Measurements from ENCODE around the gene CXXC1. TPM values are rescaled to one million over a fixed set of nuclear protein-coding genes. Genes with fewer than 3 reads are reported as not detected.
A peak's percentile ranks its signal among the peaks of the same experiment; 100 is the strongest.
"Not testable (repeated sequence)": the region's sequence is repeated elsewhere in the genome, so short reads cannot be mapped to it uniquely, and the experiment has no call there.

The CXXC1 gene
- total RNA-seq, 3 donors from 2014 or later (not counting 1 experiment from before 2014, with no cell fraction given): 146 to 173 (median 153) TPM

GRCh38 chr18:50311650-50312049, 24.2 kb upstream of the CXXC1 start:
- DNase-seq (no peak), ATAC-seq (no peak)
- Mint-ChIP-seq H3K36me3 (no peaks in the 10 kb centered on the region), H3K9me3 (no peaks in the 10 kb centered on the region), H3K4me3 (no peak overlapping the region), H3K27me3 (ENCODE audit: low read depth in 2 of 2) (peaks cover 24 to 29% of the 10 kb centered on the region in 2 donors), H3K4me1 (peaks cover 11 to 17% of the 10 kb centered on the region in 2 donors), H3K27ac (no peak overlapping the region)
- TF ChIP-seq, protein P1, sequence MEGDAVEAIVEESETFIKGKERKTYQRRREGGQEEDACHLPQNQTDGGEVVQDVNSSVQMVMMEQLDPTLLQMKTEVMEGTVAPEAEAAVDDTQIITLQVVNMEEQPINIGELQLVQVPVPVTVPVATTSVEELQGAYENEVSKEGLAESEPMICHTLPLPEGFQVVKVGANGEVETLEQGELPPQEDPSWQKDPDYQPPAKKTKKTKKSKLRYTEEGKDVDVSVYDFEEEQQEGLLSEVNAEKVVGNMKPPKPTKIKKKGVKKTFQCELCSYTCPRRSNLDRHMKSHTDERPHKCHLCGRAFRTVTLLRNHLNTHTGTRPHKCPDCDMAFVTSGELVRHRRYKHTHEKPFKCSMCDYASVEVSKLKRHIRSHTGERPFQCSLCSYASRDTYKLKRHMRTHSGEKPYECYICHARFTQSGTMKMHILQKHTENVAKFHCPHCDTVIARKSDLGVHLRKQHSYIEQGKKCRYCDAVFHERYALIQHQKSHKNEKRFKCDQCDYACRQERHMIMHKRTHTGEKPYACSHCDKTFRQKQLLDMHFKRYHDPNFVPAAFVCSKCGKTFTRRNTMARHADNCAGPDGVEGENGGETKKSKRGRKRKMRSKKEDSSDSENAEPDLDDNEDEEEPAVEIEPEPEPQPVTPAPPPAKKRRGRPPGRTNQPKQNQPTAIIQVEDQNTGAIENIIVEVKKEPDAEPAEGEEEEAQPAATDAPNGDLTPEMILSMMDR (IDR thresholded peaks at IDR 0.05): no peak
- Histone ChIP-seq H3K27me3 (ENCODE audit: control insufficient read depth, insufficient read depth, low read length) (peaks cover 3% of the 10 kb centered on the region), H3K4me1 (ENCODE audit: control insufficient read depth, insufficient read depth, low read length) (peaks cover 16% of the 10 kb centered on the region), H3K36me3 (ENCODE audit: control insufficient read depth, insufficient read depth, low read length) (no peaks in the 10 kb centered on the region), H3K4me3 (ENCODE audit: low read length) (no peak overlapping the region), H3K27ac (ENCODE audit: low read length) (no peak overlapping the region), H3K9me3 (ENCODE audit: control insufficient read depth, insufficient read depth, low read length) (no peaks in the 10 kb centered on the region)
- intact Hi-C loops (cut with micrococcal nuclease): no loop called here
- 89% methylated on average over 3 of the region's 3 CpGs for WGBS (ENCODE audit: insufficient coverage)

DNA sequence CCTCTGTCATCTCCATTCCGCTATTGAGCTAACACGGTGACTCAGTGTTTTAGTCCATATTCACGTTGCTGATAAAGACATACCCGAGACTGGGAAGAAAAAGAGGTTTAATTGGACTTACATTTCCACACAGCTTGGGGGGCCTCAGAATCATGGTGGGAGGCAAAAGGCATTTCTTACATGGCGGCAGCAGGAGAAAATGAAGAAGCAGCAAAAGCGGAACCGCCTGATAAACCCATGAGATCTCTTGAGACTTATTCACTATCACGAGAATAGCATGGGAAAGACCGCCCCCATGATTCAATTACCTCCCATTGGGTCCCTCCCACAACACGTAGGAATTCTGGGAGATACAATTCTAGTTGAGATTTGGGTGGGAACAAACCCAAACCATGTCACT, 22.6 kb upstream of the CXXC1 start:
- intact Hi-C loops (cut with micrococcal nuclease): no loop called here
- peaks cover 16% of the 10 kb centered on the region for H3K4me1 ChIP-seq (ENCODE audit: control insufficient read depth, insufficient read depth, low read length)
- peaks cover 11 to 17% of the 10 kb centered on the region in 2 donors for H3K4me1 Mint-ChIP-seq
- H3K36me3 Mint-ChIP-seq: peaks cover 4% of the 10 kb centered on the region
- TF ChIP-seq, protein P1 (IDR thresholded peaks at IDR 0.05): no peak
- H3K27me3 Mint-ChIP-seq (ENCODE audit: low read depth in 2 of 2): peaks cover 21 to 32% of the 10 kb centered on the region in 2 donors
- DNase-seq (no peak), ATAC-seq (no peak)
- no peak overlapping the region for H3K4me3 Mint-ChIP-seq
- H3K27ac Mint-ChIP-seq: no peak overlapping the region
- no peaks in the 10 kb centered on the region for H3K9me3 Mint-ChIP-seq
- no peak overlapping the region for H3K4me3 ChIP-seq (ENCODE audit: low read length)
- H3K27me3 ChIP-seq (ENCODE audit: control insufficient read depth, insufficient read depth, low read length): no peaks in the 10 kb centered on the region
- no peaks in the 10 kb centered on the region for H3K9me3 ChIP-seq (ENCODE audit: control insufficient read depth, insufficient read depth, low read length)
- no peak overlapping the region for H3K27ac ChIP-seq (ENCODE audit: low read length)
- no peaks in the 10 kb centered on the region for H3K36me3 ChIP-seq (ENCODE audit: control insufficient read depth, insufficient read depth, low read length)
- 95% methylated on average over 8 of the region's 10 CpGs for WGBS (ENCODE audit: insufficient coverage)

DNA sequence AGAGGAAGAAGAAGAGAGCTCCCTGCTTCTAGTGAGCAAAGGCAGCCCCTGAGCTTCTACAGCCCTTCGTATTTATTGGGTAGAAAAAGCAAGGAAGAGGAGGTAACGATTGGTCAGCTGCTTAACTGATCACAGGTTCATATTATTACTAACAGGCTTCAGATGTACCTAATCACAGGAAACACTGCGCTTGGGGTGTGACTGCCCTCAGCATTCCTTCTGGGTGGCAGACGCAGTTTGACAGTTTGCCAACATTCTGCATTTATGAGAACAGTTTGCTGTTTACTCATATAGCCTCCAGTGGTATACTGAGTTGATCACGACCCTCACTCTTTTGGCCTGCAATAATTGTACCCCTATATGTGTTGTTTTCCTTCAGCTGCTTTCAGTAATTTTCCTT, 21.4 kb upstream of the CXXC1 start:
- H3K4me3 ChIP-seq (ENCODE audit: low read length); H3K9me3 Mint-ChIP-seq; ATAC-seq; DNase-seq; intact Hi-C loops (cut with micrococcal nuclease); H3K27ac Mint-ChIP-seq; H3K36me3 ChIP-seq (ENCODE audit: control insufficient read depth, insufficient read depth, low read length); H3K27me3 ChIP-seq (ENCODE audit: control insufficient read depth, insufficient read depth, low read length); H3K27ac ChIP-seq (ENCODE audit: low read length); H3K36me3 Mint-ChIP-seq; H3K9me3 ChIP-seq (ENCODE audit: control insufficient read depth, insufficient read depth, low read length): not testable (repeated sequence)
- H3K4me1 Mint-ChIP-seq: peaks cover 11 to 17% of the 10 kb centered on the region in 2 donors
- H3K4me3 Mint-ChIP-seq: peak overlapping the region; percentile 11
- peaks cover 19 to 31% of the 10 kb centered on the region in 2 donors for H3K27me3 Mint-ChIP-seq (ENCODE audit: low read depth in 2 of 2)
- 78% methylated on average over 5 of the region's 5 CpGs for WGBS (ENCODE audit: insufficient coverage)
- H3K4me1 ChIP-seq (ENCODE audit: control insufficient read depth, insufficient read depth, low read length): peaks cover 16% of the 10 kb centered on the region

- DNase-seq: peak; percentile 70 to 96
- intact Hi-C loops (cut with micrococcal nuclease): loop anchor here (1.0 kb wide), 2 partner anchors 21 to 42 kb away; partner anchors contain the start of genes CFAP53 and CXXC1
- Mint-ChIP-seq H3K27ac (peak overlapping the region; percentile 46 to 73), H3K27me3 (ENCODE audit: low read depth in 2 of 2) (peaks cover 17 to 40% of the 10 kb centered on the region in 2 donors), H3K4me3 (peak overlapping the region; percentile 94), H3K9me3 (no peaks in the 10 kb centered on the region), H3K36me3 (peaks cover 5% of the 10 kb centered on the region), H3K4me1 (peaks cover 11 to 17% of the 10 kb centered on the region in 2 donors)
- WGBS (ENCODE audit: insufficient coverage): 7% methylated on average over 26 of the region's 26 CpGs
- Histone ChIP-seq H3K4me3 (ENCODE audit: low read length) (peak overlapping the region; percentile 42), H3K4me1 (ENCODE audit: control insufficient read depth, insufficient read depth, low read length) (peaks cover 16% of the 10 kb centered on the region), H3K9me3 (ENCODE audit: control insufficient read depth, insufficient read depth, low read length) (no peaks in the 10 kb centered on the region), H3K36me3 (ENCODE audit: control insufficient read depth, insufficient read depth, low read length) (no peaks in the 10 kb centered on the region), H3K27ac (ENCODE audit: low read length) (no peak overlapping the region), H3K27me3 (ENCODE audit: control insufficient read depth, insufficient read depth, low read length) (no peaks in the 10 kb centered on the region)
- TF ChIP-seq, protein P1 (IDR thresholded peaks at IDR 0.05): no peak
- peak; percentile 95 to 100 (median 98) for ATAC-seq
Measured at GRCh38 chr18:50307738-50308470, 20.4 kb upstream of the CXXC1 start.
